Heart right ventricle (tissue), 16 donors: Measurements from ENCODE around the gene AMFR. TPM values are rescaled to one million over a fixed set of nuclear protein-coding genes. Genes with fewer than 3 reads are reported as not detected.

Source experiments
- ATAC-seq, 8 donors: fragments of 200-7000 bp; cut with Tn5 transposase; one replicate each; pipeline ENCODE4 v1.9.1; 2020; ENCODE audit warnings: mild to moderate bottlenecking in 8 of 8, moderate library complexity in 8 of 8, moderate number of reproducible peaks in 1 of 8
- DNase-seq, 2 donors: peaks; one replicate each; pipeline ENCODE4 v3.0.0-alpha.2; 2020
- H3K27ac ChIP-seq, 10 donors: fragments of 200-600 bp; sonication (generic) in 2 of 10; one replicate each; pipeline versions ENCODE4 v1.5.0 to v1.8.0; 2020 to 2022; ENCODE audit warnings: mild to moderate bottlenecking in 3 of 10
- H3K27me3 ChIP-seq, 7 donors: fragments of 200-600 bp; one replicate each; pipeline ENCODE4 v1.8.0; 2021 to 2022; ENCODE audit warnings: mild to moderate bottlenecking in 2 of 7
- H3K36me3 ChIP-seq, 9 donors: fragments of 200-600 bp; sonication (generic) in 1 of 9; one replicate each; pipeline versions ENCODE4 v1.5.0 to v1.8.0; 2020 to 2022; ENCODE audit warnings: mild to moderate bottlenecking in 2 of 9
- H3K4me1 ChIP-seq, 9 donors: fragments of 200-600 bp; sonication (generic) in 1 of 9; one replicate each; pipeline versions ENCODE4 v1.5.0 to v1.8.0; 2020 to 2022; ENCODE audit warnings: mild to moderate bottlenecking in 4 of 9
- H3K4me3 ChIP-seq, 10 donors: fragments of 200-600 bp; sonication (generic) in 2 of 10; one replicate each; pipeline versions ENCODE4 v1.5.0 to v1.8.0; 2020 to 2022; ENCODE audit warnings: mild to moderate bottlenecking in 7 of 10, moderate library complexity in 2 of 10
- H3K9me3 ChIP-seq, 11 donors: fragments of 200-600 bp in 10 of 11; sonication (generic) in 2 of 11; one replicate each; pipeline versions ENCODE4 v1.5.0 to v1.8.0; 2013 to 2022; ENCODE audit warnings: mild to moderate bottlenecking in 2 of 11, control low read depth in 1 of 11, moderate library complexity in 1 of 11
- WGBS, 2 donors: extraction: QIAGEN DNeasy Blood & Tissue Kit; methylation state at CpG; one replicate each; pipeline ENCODE4 v1.1.7; 2013; ENCODE audit warnings: inconsistent platforms in 1 of 2; 5-methylcytosine and 5-hydroxymethylcytosine counted together
- intact Hi-C, 10 donors: fragments of 100-400 bp; cut with DNase I; formaldehyde crosslinking; loops; one replicate each; pipeline versions ENCODE4 v1.11.1 to v1.14.2; 2022
- polyA plus RNA-seq, 2 donors: library from polyadenylated mRNA; stranded (reverse); fragments of 200-250 nt; gene quantifications; one replicate each; pipeline ENCODE4 v1.2.3, GENCODE V29; 2013
- total RNA-seq, 10 donors: library from RNA; stranded (reverse); fragmentation: NEBNext Ultra II Directional in 3 of 10; extraction: Animal tissue kit (Norgen Biotek cat#: 25700) in 3 of 10; gene quantifications; one replicate each; pipeline versions ENCODE4 v1.2.1 to v1.2.4, GENCODE V29; 2021 to 2023
- TF ChIP-seq, protein P1 (sequence below), 9 donors: fragments of 200-600 bp; sonication (generic) in 2 of 9; IDR thresholded peaks; one replicate each; pipeline versions ENCODE4 v1.5.0 to v1.8.0; 2021 to 2022; ENCODE audit warnings: antibody characterized with exemption in 9 of 9, mild to moderate bottlenecking in 5 of 9, moderate library complexity in 1 of 9
- donor health status: Arrhythmogenic right ventricular cardiomyopathy.
- donor health status: ischemic (EF 13 %, LVEDD 7.1; RV severe dilation, severe dysfunction).
- donor health status: healthy with polysubstance abuse.
- donor health status: DM: no; HTN: yes; CAD: no.
- donor health status: DM: no; HTN: no; CAD: no.
- donor health status: ischemic (EF 25% LVEDD 6.9; RV normal size, moderate dysfunction).
- donor health status: ischemic (EF 25% LVEDD 5.7; RV mildly dilated, moderate dysfunction).
- donor health status: healthy.
- donor health status: DM: yes; HTN: yes; CAD: no.
- donor health status: Ischemic cardiomyopathy.
- donor health status: ischemic (EF 35%, LVEDD 5.7; RV mildly dilated, moderate dysfunction).
- donor health status: nonischemic (EF 11% LVEDD 7.7; RV severe dilation, severe dysfunction).
- donor health status: DM: yes; HTN: yes; CAD: no.
- donor health status: PGD.
- donor health status: ischemic (EF 29% LVEDD 5.4; RV normal size, mild dysfunction).
- donor health status: nonischemic (EF 23%, LVEDD 6.1; RV moderate dilation, normal function).

AMFR gene
- total and polyA plus RNA-seq, 12 donors, result 18.1 to 87.9 (median 65.9) TPM

DNA sequence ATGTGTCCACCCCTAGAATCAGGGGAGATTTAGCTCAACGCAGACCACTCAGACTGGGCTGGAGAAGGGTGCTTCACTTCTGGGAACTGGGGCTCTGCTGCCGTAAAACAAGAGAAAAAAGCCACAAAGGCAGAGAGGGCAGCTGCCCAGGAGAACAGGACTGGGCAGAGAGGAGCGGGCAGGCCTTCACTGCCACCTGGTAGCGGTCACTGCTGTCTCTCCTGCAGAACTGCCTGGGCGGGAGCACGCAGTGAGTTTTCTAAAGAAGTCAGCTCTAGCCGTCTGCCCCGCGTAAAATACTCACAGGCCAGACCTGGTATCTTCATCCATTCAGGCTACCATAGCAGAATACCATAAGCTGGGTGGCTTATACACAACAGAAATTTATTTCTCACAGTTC lies 103.8 kb downstream of the AMFR start:
- Histone ChIP-seq H3K9me3 (no peaks in the 10 kb centered on the region), H3K27ac (no peak overlapping the region), H3K27me3 (peaks cover 0 to 6% (median 0%) of the 10 kb centered on the region in 7 donors), H3K36me3 (no peaks in the 10 kb centered on the region), H3K4me3 (no peak overlapping the region), H3K4me1 (peaks cover 0 to 12% (median 8%) of the 10 kb centered on the region in 9 donors)
- 86 to 96% methylated on average over 9 of the region's 9 CpGs for WGBS, 2 donors
- TF ChIP-seq, protein P1, sequence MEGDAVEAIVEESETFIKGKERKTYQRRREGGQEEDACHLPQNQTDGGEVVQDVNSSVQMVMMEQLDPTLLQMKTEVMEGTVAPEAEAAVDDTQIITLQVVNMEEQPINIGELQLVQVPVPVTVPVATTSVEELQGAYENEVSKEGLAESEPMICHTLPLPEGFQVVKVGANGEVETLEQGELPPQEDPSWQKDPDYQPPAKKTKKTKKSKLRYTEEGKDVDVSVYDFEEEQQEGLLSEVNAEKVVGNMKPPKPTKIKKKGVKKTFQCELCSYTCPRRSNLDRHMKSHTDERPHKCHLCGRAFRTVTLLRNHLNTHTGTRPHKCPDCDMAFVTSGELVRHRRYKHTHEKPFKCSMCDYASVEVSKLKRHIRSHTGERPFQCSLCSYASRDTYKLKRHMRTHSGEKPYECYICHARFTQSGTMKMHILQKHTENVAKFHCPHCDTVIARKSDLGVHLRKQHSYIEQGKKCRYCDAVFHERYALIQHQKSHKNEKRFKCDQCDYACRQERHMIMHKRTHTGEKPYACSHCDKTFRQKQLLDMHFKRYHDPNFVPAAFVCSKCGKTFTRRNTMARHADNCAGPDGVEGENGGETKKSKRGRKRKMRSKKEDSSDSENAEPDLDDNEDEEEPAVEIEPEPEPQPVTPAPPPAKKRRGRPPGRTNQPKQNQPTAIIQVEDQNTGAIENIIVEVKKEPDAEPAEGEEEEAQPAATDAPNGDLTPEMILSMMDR (IDR thresholded peaks at IDR 0.05), result no peak
- DNase-seq (no peak), ATAC-seq (no peak)
- intact Hi-C loops, result loop anchor here in 1 of 10 donors (10.0 kb wide), 1 partner anchor 607 kb away; no protein-coding TSS in a partner anchor

- H3K27me3 ChIP-seq, result peaks cover 0 to 6% (median 0%) of the 10 kb centered on the region in 7 donors
- WGBS, 2 donors, result 74 to 85% methylated on average over 7 of the region's 7 CpGs
- no peak overlapping the region for H3K4me3 ChIP-seq
These were observed 104.4 kb downstream of the AMFR start for GRCh38 chr16:56320811-56321558.

DNA sequence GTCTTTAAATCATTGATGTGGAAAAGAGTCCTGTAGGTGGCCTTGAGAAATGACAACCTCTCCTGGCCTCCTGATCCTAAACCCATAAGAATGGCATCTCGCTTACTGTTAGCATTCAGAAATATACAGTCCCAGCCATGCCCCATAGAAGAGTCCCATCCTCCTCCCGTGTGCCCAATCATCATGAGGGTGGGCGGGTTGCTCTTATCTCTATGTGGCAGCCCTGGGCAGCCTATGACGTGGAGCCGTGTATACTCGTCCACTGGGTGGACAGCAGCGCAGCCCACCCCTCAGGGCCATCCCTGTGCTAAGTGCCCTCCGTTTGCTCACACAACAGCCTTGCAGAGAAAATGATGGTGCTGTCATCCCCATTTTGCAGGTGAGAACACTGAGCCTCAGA lies 105.3 kb downstream of the AMFR start:
- no peak for ATAC-seq
- H3K27me3 ChIP-seq, result peaks cover 0 to 6% (median 0%) of the 10 kb centered on the region in 7 donors
- DNase-seq, result no peak
- intact Hi-C loops, result loop anchor here in 1 of 10 donors (10.0 kb wide), 1 partner anchor 605 kb away; no protein-coding TSS in a partner anchor
- H3K27ac ChIP-seq, result no peak overlapping the region
- no peaks in the 10 kb centered on the region for H3K36me3 ChIP-seq
- H3K4me3 ChIP-seq, result no peak overlapping the region
- TF ChIP-seq, protein P1 (IDR thresholded peaks at IDR 0.05), result no peak
- peaks cover 0 to 12% (median 8%) of the 10 kb centered on the region in 9 donors for H3K4me1 ChIP-seq
- WGBS, 2 donors, result 85 to 88% methylated on average over 8 of the region's 8 CpGs
- H3K9me3 ChIP-seq, result no peaks in the 10 kb centered on the region

More at GRCh38 chr16:56320811-56321558, 104.4 kb downstream of the AMFR start:
- Histone ChIP-seq H3K9me3 (no peaks in the 10 kb centered on the region), H3K36me3 (no peaks in the 10 kb centered on the region), H3K27ac (no peak overlapping the region), H3K4me1 (peaks cover 0 to 12% (median 8%) of the 10 kb centered on the region in 9 donors)
- intact Hi-C loops, result loop anchor here in 1 of 10 donors (10.0 kb wide), 1 partner anchor 606 kb away; no protein-coding TSS in a partner anchor
- no peak for ATAC-seq
- TF ChIP-seq, protein P1 (IDR thresholded peaks at IDR 0.05), result no peak
- no peak for DNase-seq

GRCh38 chr16:56319376-56319775 lies 106.0 kb downstream of the AMFR start:
- intact Hi-C loops, result loop anchor here (2.0 to 10.0 kb wide), 9 partner anchors 125 to 605 kb away; partner anchors contain the start of gene GNAO1 (in 7 of the 10)
- no peak for ATAC-seq
- 93 to 94% methylated on average over 6 of the region's 6 CpGs for WGBS, 2 donors
- peaks cover 0 to 6% (median 0%) of the 10 kb centered on the region in 7 donors for H3K27me3 ChIP-seq
- TF ChIP-seq, protein P1 (IDR thresholded peaks at IDR 0.05), result no peak
- H3K4me1 ChIP-seq, result peaks cover 0 to 12% (median 8%) of the 10 kb centered on the region in 9 donors
- no peak overlapping the region for H3K4me3 ChIP-seq
- H3K9me3 ChIP-seq, result no peaks in the 10 kb centered on the region
- H3K36me3 ChIP-seq, result no peaks in the 10 kb centered on the region
- DNase-seq, result no peak
- no peak overlapping the region for H3K27ac ChIP-seq
